Transverse colon (tissue), 4 donors: ENCODE data around the gene STARD4. TPM values are rescaled to one million over a fixed set of nuclear protein-coding genes. Genes with fewer than 3 reads are reported as not detected.

Experiments
- DNase-seq: peaks from one replicate; pipeline ENCODE4 v3.0.0-alpha.2; 2019
- H3K27ac ChIP-seq, 4 donors: fragments of 200-600 bp; sonication (generic); 2 replicates each; pipeline ENCODE4 v1.5.1; 2016 to 2018; ENCODE audit warnings: inconsistent platforms in 4 of 4
- H3K27me3 ChIP-seq: fragments of 200-600 bp; sonication (generic); 2 replicates; pipeline ENCODE4 v1.5.1; 2017; ENCODE audit warnings: inconsistent platforms
- H3K36me3 ChIP-seq, 4 donors: fragments of 200-600 bp; sonication (generic); 2 replicates each; pipeline ENCODE4 v1.5.1; 2017 to 2019; ENCODE audit warnings: inconsistent platforms in 4 of 4
- H3K4me1 ChIP-seq, 4 donors: fragments of 200-600 bp; sonication (generic); 2 replicates each; pipeline ENCODE4 v1.5.1; 2017 to 2020; ENCODE audit warnings: inconsistent platforms in 4 of 4
- H3K4me3 ChIP-seq, 4 donors: fragments of 200-600 bp; sonication (generic); 1 replicate in 1 of 4; 2 replicates in 3 of 4; pipeline versions ENCODE4 v1.5.1 to v1.6.1; 2017 to 2019; ENCODE audit warnings: inconsistent platforms in 4 of 4
- H3K9me3 ChIP-seq, 2 donors: fragments of 200-600 bp; sonication (generic); 2 replicates each; pipeline ENCODE4 v1.5.1; 2017 to 2019; ENCODE audit warnings: inconsistent platforms in 2 of 2
- EP300 ChIP-seq: sonication (generic); formaldehyde crosslinking; IDR thresholded peaks from one replicate; pipeline ENCODE4 v1.6.1; 2017; ENCODE audit warnings: antibody characterized with exemption, low read depth
- POLR2A ChIP-seq: fragments of 450-650 bp; IDR thresholded peaks from one replicate; pipeline ENCODE4 v1.6.1; 2016; ENCODE audit warnings: antibody characterized with exemption, mild to moderate bottlenecking, moderate library complexity
- POLR2AphosphoS5 ChIP-seq, 3 donors: sonication (generic); formaldehyde crosslinking; IDR thresholded peaks; one replicate each; pipeline ENCODE4 v1.6.1; 2016; ENCODE audit warnings: antibody characterized with exemption in 3 of 3
- WGBS, 2 donors: methylation state at CpG; one replicate each; pipeline ENCODE4 v1.1.5; 2018; ENCODE audit warnings: low coverage in 1 of 2; 5-methylcytosine and 5-hydroxymethylcytosine counted together
- in situ Hi-C, 4 donors: fragments of 200-750 bp; cut with MboI; loops; one replicate each; pipeline versions ENCODE4 v1.15.0 to v1.15.1; 2017; ENCODE audit warnings: low sequenced_read_pairs in 3 of 4, low pct_ligation_motif_present in 1 of 4, low pct_unique_long_range_greater_than_20kb in 1 of 4
- intact Hi-C: fragments of 100-400 bp; cut with DNase I; formaldehyde crosslinking; loops from one replicate; pipeline ENCODE4 v1.15.1; 2023; ENCODE audit warnings: low total_unique reads
- total RNA-seq, 4 donors: library from RNA; depleted of rRNA; stranded (reverse); fragments of >200 nt; gene quantifications; one replicate each; pipeline ENCODE4 v1.1.0, GENCODE V29; 2016
- TF ChIP-seq, protein P1 (sequence below), 5 experiments: fragments of 200-600 bp in 3 of 5; fragments of 450-650 bp in 2 of 5; sonication (generic) in 3 of 5; IDR thresholded peaks; 1 replicate in 2 of 5; 2 replicates in 3 of 5; pipeline ENCODE4 v1.5.1; 2016 to 2017; ENCODE audit warnings: antibody characterized with exemption in 5 of 5, inconsistent platforms in 3 of 5, mild to moderate bottlenecking in 2 of 5, moderate library complexity in 1 of 5

Gene STARD4
- total RNA-seq, 4 donors from 2014 or later: 12.0 to 178 (median 19.3) TPM

DNA sequence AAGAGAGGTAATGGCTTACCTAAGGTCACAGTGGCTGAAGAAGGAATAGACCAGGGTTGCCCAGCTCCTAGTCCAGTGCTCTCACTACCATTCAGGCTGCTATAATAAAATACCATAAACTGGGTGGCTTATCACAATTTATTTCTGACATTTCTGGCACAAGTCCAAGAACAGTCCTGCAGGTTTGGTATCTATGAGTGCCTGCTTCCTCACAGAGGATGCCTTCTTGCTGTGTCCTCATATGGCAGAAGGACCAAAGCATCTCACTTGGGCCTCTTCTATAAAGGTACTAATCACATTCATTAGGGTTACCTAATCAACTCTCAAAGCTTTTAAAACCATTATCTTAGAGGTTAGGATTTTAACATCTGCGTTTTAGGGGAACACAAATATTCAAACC, 17.2 kb downstream of the STARD4 start:
- Histone ChIP-seq H3K4me3 (no peak overlapping the region), H3K4me1 (no peaks in the 10 kb centered on the region), H3K36me3 (peaks cover 0 to 18% (median 2%) of the 10 kb centered on the region in 4 donors), H3K27me3 (no peaks in the 10 kb centered on the region), H3K27ac (no peak overlapping the region), H3K9me3 (no peaks in the 10 kb centered on the region)
- in situ Hi-C loops (no loop called here), intact Hi-C loops (no loop called here)
- 95 to 100% methylated on average over 1 of the region's 1 CpG for whole genome bisulfite sequencing, 2 donors
- no peak for TF ChIP-seq POLR2AphosphoS5 (IDR thresholded peaks at IDR 0.05)
- TF ChIP-seq, protein P1, sequence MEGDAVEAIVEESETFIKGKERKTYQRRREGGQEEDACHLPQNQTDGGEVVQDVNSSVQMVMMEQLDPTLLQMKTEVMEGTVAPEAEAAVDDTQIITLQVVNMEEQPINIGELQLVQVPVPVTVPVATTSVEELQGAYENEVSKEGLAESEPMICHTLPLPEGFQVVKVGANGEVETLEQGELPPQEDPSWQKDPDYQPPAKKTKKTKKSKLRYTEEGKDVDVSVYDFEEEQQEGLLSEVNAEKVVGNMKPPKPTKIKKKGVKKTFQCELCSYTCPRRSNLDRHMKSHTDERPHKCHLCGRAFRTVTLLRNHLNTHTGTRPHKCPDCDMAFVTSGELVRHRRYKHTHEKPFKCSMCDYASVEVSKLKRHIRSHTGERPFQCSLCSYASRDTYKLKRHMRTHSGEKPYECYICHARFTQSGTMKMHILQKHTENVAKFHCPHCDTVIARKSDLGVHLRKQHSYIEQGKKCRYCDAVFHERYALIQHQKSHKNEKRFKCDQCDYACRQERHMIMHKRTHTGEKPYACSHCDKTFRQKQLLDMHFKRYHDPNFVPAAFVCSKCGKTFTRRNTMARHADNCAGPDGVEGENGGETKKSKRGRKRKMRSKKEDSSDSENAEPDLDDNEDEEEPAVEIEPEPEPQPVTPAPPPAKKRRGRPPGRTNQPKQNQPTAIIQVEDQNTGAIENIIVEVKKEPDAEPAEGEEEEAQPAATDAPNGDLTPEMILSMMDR (IDR thresholded peaks at IDR 0.05): no peak
- no peak for DNase-seq

DNA sequence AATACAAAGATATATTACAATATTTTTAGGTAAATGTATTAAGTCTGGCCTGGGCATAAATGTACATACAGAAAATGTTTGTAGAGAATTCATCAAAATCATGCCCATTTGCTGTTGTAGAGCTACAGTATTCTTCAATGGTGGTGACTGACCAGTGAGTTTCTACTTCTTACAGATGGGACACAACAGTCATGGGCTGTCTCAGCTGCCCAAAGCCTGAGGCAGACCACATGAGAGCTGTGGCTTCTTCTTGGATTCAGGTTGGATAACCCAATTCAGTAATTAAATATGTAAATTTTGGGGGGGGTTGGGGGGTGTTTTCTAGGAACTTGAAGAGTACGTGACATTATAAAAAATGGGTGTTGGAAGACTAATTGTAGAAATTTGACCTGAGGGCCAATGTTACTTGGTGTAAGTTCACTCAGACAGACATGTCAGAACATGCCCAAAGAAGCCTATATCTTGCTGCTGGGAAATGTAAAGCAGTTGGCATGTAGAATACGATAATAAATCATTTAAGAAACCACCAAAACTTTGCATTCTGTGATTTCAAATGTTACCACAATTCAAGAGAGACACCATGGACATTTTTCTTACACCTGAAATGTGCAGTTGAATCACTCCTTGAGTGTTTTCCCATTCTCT, 17.9 kb downstream of the STARD4 start:
- Histone ChIP-seq H3K27me3 (no peaks in the 10 kb centered on the region), H3K36me3 (peaks cover 0 to 12% (median 1%) of the 10 kb centered on the region in 4 donors), H3K4me1 (no peaks in the 10 kb centered on the region), H3K4me3 (no peak overlapping the region), H3K9me3 (no peaks in the 10 kb centered on the region), H3K27ac (no peak overlapping the region)
- in situ Hi-C loops (no loop called here), intact Hi-C loops (no loop called here)
- TF ChIP-seq POLR2AphosphoS5 (IDR thresholded peaks at IDR 0.05) (no peak), EP300 (no peak), POLR2A (no peak)
- TF ChIP-seq, protein P1 (IDR thresholded peaks at IDR 0.05): no peak
- no peak for DNase-seq
- WGBS, 2 donors: 85 to 91% methylated on average over 2 of the region's 2 CpGs

DNA sequence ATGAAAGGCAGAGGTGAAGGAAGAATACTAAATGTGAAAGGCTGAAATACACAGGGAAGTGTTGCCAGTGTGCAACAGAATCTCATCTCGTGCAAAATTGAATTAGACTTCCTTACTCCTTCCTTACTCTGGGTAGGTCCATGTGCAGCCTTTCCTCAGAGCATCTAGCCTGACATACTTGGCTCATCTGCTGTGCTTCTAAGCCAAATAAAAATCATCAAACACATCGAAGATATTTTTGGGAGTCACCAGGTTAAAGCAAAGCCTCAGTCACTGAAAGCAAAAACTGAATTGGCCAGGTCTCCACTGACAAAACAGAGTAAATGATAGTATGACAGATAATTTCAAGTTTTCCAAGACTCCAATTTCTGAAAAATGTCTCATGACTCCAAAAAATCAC, 19.3 kb downstream of the STARD4 start:
- no peak for DNase-seq
- no peak overlapping the region for H3K4me3 ChIP-seq
- H3K36me3 ChIP-seq: no peaks in the 10 kb centered on the region
- H3K9me3 ChIP-seq: no peaks in the 10 kb centered on the region
- intact Hi-C loops: no loop called here
- no peaks in the 10 kb centered on the region for H3K4me1 ChIP-seq
- H3K27me3 ChIP-seq: no peaks in the 10 kb centered on the region
- WGBS, 2 donors: 73 to 81% methylated on average over 2 of the region's 2 CpGs
- TF ChIP-seq POLR2A (no peak), POLR2AphosphoS5 (IDR thresholded peaks at IDR 0.05) (no peak), EP300 (no peak)
- TF ChIP-seq, protein P1 (IDR thresholded peaks at IDR 0.05): no peak
- in situ Hi-C loops: no loop called here
- H3K27ac ChIP-seq: no peak overlapping the region

DNA sequence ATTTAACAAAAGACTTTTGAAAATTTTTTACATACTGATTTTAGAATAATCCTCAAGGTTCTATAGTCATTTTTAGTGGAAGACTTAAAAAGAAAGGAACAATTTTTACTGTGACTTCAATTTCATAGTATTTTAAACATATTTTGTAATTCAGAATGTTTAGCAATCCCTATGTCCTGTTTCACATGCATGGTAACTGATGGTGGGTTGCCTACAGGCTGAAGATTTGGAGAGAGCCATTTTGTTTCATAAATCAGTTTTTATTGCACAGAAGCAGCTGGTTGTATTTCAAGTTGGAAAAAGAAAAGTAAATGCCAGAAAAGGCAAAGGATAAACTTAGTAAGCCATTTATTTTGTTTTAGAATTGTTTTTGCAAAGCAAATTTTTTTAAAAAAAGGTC, 24.0 kb downstream of the STARD4 start:
- DNase-seq: no peak
- TF ChIP-seq EP300: no peak
- TF ChIP-seq, protein P1 (IDR thresholded peaks at IDR 0.05): no peak
- H3K9me3 ChIP-seq: no peaks in the 10 kb centered on the region
- in situ Hi-C loops: no loop called here
- intact Hi-C loops: no loop called here
- H3K4me1 ChIP-seq: no peaks in the 10 kb centered on the region
- H3K27me3 ChIP-seq: no peaks in the 10 kb centered on the region
- no peak overlapping the region for H3K4me3 ChIP-seq
- H3K36me3 ChIP-seq: no peaks in the 10 kb centered on the region
- no peak overlapping the region for H3K27ac ChIP-seq
